ENCODE data around the gene CRB2.

DNA sequence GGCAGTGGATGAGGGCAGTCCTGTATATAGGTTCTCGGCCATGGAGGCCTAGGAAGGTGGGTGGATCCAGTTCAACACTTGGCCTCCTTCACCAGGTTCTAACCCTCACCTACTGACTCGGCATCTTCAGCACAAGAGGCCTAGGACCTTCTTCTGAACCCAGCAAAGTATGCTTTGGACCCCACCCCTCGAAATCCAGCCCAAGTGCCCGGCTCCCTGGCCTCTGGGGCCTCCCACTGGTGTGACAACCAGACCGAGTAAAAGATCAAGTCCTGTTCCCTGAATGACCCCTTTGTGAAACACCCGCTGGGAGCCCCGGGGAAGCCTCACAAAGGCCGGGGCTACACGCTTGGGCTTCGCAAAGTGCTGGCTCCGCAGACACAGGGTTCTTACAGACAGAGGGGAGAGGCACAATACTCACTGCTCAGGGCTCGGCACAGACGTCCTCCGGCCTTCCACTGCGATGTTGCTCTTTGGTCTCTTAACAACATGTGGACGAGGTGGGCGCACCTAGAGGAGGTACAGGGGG is 47.0 kb downstream of the CRB2 start:
- TF ChIP-seq, protein P1, sequence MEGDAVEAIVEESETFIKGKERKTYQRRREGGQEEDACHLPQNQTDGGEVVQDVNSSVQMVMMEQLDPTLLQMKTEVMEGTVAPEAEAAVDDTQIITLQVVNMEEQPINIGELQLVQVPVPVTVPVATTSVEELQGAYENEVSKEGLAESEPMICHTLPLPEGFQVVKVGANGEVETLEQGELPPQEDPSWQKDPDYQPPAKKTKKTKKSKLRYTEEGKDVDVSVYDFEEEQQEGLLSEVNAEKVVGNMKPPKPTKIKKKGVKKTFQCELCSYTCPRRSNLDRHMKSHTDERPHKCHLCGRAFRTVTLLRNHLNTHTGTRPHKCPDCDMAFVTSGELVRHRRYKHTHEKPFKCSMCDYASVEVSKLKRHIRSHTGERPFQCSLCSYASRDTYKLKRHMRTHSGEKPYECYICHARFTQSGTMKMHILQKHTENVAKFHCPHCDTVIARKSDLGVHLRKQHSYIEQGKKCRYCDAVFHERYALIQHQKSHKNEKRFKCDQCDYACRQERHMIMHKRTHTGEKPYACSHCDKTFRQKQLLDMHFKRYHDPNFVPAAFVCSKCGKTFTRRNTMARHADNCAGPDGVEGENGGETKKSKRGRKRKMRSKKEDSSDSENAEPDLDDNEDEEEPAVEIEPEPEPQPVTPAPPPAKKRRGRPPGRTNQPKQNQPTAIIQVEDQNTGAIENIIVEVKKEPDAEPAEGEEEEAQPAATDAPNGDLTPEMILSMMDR (IDR thresholded peaks at IDR 0.05), result no peak
- no peak for TF ChIP-seq POLR2AphosphoS5 (IDR thresholded peaks at IDR 0.05; ENCODE audit: insufficient read depth in 1 of 2, low read depth in 1 of 2)
